NCI-H345 treated with DMSO at 0.1 percent for 48 hours (cell line): ENCODE results near the gene AGAP1.

Experiments
- DNase-seq: peaks from one replicate; lab custom pipeline; 2025; ENCODE audit not compliant: unreplicated experiment; lab: John Stamatoyannopoulos, UW

AGAP1 gene

DNA sequence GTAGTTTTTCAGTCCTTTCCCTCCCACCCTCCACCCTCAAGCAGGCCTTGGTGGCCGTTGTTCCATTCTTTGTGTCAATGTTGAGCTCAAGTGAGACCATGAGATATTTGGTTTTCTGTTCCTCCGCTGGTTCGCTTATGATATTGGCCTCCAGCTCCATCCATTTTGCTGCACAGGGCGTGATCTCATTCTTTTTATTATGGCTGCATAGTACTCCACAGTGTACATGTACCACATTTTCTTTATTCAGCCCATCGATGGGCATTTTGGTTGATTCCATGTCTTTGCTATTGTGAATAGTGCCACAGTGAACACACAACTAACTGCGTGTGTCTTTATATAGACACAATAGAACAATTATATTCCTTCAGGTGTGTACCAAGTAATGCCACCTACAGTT lies 14.1 kb downstream of the AGAP1 start:
- DNase-seq: no peak

DNA sequence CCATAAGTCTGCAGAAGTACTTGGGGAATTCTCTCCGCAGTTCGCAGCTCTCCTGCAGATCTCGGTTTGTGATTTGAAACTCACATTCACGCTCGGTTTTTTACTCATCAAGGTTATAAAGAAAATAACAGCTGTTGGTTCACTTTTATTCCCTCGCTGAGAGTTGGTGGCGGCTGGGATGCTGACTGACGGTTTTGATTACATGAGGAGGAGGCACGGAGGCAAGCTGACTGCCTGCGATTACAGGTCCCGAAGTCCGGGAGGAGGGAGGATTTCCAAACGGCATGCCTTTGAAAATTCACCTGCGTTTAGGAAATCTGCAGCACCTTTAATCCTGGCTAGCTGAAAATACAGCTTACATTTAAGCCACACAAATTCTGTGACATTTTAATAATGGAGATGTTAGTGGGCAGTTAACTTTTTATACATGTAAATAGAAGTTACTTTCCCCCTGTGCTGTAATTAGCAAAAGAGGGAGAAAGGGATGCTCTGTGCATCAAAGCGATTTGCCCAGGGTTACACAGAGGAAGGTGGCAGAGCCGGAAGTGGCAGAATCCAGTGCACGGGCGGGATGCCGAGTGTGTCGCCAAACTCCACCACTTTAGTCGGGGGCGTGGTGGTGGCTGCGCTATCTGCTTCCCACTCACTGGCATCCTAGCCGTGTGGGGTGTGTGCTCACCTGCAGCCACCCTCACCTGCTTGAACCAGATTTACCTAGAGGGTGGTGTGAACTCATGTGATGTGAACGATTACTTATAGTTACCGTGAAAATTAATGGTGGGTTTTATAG lies 14.7 kb downstream of the AGAP1 start:
- DNase-seq: no peak

- no peak for DNase-seq
Observed at GRCh38 chr2:235510318-235510717, 16.5 kb downstream of the AGAP1 start.

DNA sequence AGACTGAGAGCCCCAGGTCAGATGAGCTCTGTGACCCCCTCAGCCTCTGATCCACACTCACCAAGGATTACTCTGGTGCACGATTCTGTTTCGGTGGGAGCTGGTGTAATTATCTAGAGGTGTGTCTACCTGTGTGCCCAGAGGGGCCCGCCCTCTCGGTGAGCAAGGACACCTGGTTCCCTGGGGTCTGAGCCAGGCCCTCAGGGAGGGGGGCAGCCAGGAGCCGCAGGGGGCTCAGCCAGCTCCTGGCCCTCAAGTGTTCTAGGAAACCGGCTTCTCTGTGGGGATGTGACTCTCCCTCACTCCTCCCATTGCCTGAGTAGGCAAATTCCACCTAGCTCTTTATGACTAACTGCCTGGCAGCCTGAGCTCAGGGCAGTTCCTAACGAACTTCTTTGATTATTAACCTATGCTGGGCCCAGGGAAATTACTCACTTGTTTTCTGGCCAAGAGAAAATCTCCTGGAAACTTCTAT lies 17.4 kb downstream of the AGAP1 start:
- peak; percentile 13 for DNase-seq

GRCh38 chr2:235511751-235512698 lies 18.2 kb downstream of the AGAP1 start:
- DNase-seq: no peak

DNA sequence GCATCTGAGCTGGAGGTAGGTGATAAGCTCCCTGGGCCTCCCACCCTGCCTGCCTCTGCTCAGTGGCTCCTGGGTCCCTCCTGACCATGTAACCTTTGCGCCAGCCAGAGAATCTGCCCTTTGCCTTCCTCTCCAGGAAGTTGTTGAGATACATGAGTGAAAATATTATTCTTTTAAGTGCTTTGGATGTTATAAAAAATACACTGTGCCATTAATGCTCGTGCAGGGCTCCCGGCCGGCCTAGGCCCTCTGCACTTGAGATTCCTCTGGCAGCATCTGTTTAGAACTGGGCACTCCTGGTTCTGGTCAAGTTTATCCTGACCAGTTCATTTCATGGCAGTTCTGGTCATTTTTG lies 18.8 kb downstream of the AGAP1 start:
- DNase-seq: no peak

GRCh38 chr2:235513984-235514626 lies 20.3 kb downstream of the AGAP1 start:
- no peak for DNase-seq

GRCh38 chr2:235514627-235515363 lies 21.0 kb downstream of the AGAP1 start:
- DNase-seq: no peak

- DNase-seq: no peak
Observed at GRCh38 chr2:235515364-235515742, 21.5 kb downstream of the AGAP1 start.

- DNase-seq: no peak
Observed at GRCh38 chr2:235515821-235516220, 22.0 kb downstream of the AGAP1 start.

DNA sequence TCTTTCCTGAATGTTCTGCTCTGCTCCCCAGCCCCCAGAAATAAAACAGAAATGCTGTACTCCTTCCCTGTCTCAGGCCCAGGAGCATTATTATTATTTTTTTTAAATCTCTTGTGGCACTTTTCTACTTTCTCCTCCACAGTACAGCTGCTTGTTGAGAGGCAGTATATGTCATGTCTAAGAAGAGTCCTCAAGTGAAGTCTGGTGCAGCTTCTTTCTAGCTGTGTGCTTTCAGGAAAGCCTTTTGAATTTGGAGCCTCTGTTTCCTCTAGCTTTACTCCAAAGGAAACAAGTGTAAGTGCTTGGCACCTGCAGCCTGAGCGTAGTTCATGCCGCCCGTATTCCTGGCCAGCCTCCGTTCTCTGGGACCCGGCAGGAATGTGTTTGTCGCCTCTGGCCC lies 22.4 kb downstream of the AGAP1 start:
- no peak for DNase-seq

GRCh38 chr2:235518322-235519090 lies 24.7 kb downstream of the AGAP1 start:
- no peak for DNase-seq

GRCh38 chr2:235520787-235521186 lies 26.9 kb downstream of the AGAP1 start:
- DNase-seq: no peak

GRCh38 chr2:235521844-235522243 lies 28.0 kb downstream of the AGAP1 start:
- peak; percentile 85 for DNase-seq

DNA sequence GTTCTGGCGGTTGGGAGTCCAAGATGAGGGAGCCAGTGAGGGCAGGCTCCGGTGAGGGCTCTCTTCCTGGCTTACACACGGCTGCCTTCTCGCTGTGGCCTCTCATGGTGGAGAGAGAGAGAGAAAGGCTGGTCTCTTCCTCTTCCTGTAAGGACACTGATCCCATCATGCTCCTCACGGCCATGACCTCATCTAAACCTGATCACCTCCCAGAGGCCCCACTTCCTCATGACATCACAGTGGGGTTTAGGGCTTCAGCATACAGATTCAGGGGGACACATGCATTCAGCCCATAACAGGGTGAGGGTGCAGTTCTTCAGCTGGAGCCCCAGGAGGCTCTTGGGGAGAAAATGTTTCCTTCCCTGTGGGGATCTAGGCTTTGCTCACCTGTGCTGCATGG lies 29.2 kb downstream of the AGAP1 start:
- no peak for DNase-seq

DNA sequence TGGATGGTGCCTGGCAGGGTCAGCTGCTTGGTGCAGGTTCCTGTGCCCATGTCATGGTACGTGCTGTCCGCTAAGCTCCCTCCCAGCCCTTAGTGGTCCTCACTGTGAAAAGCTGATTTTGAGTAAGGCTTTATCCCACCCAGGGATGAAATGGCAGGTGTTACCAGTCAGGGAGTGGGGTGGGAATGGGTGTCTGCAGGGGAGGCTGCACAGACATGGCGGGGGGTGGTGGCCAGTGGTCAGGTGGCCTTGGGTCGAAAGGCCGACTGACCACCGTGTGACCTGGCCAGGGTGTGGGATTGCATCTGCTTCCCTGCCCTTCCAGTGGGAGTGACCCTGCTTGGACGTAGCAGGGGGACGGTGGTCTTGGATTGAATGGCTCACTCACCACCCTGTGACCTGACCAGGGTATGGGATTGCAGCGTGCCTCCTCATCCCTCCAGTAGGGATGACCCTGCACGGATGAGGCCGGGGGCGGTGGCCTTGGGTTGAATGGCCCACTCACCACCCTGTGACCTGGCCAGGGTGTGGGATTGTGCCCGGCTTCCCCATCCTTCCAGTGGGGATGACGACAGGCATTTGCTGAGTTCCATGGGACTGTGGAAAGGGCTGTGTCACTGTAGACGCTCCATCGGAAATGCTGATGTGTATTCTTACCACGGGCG lies 29.8 kb downstream of the AGAP1 start:
- DNase-seq: no peak

DNA sequence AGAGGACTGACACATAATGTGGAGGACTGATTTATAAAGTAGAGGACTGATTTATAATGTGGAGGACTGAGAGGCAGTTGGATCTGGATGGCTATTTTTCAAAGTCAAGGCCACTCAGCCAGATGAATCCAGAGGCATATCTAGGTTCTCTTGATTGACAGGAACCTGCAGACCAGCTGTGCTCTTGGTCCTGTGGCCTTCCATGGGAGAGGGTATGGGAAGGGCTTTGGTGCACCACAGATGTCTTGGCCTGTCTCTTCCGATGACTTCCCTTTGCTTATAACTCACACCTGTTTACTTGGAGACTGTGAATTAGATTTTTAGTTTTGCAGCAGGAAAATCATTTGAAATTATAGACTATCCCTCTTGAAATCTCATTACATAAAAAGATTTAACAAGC lies 32.3 kb downstream of the AGAP1 start:
- no peak for DNase-seq

DNA sequence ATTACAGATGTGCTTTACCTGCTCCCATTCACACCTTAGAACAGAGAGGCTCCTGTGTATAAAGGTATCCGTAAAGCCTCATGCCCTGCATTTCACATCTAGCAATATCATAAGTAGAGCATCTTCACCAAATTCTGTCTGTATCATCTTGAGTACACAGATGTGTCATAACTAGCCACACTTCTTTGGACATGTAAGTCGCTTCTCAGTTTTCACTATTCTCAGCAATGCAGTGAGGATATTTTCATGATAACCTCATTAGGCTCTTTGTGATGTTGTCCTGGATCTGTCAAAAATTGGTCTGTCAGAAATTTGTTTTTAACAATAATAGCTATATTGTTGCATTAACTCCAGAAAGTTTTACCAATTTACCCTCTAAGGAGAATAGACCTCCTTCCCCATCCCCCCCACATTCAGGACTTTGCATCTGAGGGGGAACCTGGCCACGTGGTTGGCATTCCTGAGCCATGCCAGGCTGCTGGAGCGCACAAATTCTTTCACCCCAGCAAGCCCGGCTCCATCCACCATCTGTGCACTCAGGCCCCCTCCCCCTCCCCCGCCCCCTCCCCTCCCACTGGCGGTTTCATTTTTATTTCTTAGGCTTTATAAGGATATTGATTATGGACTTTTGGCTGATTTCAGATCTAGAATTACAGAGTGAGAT lies 34.1 kb downstream of the AGAP1 start:
- DNase-seq: no peak

GRCh38 chr2:235529621-235530020 lies 35.8 kb downstream of the AGAP1 start:
- DNase-seq: no peak
